ENCODE measurements around the gene CCM2.

DNA sequence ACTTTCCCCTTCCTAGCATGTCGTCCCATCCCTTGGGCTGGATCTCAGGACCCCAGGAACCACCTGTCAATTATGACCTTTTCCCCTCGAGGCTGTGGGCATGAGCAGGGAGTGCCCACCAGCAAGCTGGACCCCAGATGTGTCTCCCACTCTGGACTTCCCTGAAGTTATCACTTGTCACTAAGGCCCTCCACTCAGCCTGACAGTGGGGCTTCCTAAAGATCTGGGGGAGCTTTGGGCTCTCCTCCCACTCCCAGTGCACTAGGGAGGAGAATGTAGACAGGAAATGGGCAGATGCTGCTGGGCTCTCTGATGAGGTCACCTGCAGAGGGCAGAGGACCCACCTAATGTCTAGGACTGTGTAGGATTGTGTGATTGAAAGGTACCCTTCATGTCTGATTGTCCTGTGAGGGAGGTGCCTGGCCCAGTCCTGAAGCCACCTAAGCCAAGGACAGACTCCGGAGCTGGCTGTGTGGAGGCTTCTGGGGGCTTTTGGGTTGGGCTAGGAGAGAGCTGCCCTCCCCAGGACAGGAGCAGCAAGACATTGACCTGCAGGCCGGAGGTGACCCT is 39.9 kb upstream of the CCM2 start:
- TF ChIP-seq, protein P1, sequence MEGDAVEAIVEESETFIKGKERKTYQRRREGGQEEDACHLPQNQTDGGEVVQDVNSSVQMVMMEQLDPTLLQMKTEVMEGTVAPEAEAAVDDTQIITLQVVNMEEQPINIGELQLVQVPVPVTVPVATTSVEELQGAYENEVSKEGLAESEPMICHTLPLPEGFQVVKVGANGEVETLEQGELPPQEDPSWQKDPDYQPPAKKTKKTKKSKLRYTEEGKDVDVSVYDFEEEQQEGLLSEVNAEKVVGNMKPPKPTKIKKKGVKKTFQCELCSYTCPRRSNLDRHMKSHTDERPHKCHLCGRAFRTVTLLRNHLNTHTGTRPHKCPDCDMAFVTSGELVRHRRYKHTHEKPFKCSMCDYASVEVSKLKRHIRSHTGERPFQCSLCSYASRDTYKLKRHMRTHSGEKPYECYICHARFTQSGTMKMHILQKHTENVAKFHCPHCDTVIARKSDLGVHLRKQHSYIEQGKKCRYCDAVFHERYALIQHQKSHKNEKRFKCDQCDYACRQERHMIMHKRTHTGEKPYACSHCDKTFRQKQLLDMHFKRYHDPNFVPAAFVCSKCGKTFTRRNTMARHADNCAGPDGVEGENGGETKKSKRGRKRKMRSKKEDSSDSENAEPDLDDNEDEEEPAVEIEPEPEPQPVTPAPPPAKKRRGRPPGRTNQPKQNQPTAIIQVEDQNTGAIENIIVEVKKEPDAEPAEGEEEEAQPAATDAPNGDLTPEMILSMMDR (IDR thresholded peaks at IDR 0.05) = no peak
- TF ChIP-seq POLR2AphosphoS5 (IDR thresholded peaks at IDR 0.05) (no peak), POLR2A (IDR thresholded peaks at IDR 0.05) (no peak)

Measured in prostate gland (tissue), 2 donors.